Measurements from ENCODE around the gene IFNAR2.

IFNAR2 gene

GRCh38 chr21:33198346-33199099 lies 31.2 kb upstream of the IFNAR2 start:
- H3K36me3 ChIP-seq (ENCODE audit: insufficient read depth, insufficient read length, low read length) = no peaks in the 10 kb centered on the region
- no peak overlapping the region for H3K9ac ChIP-seq (ENCODE audit: insufficient read length, low read depth)
- H3K9me3 ChIP-seq (ENCODE audit: insufficient read depth, low read length) = no peaks in the 10 kb centered on the region
- no peaks in the 10 kb centered on the region for H3K4me1 ChIP-seq (ENCODE audit: insufficient read depth, insufficient read length)
- H3K4me3 ChIP-seq (ENCODE audit: insufficient read length, low read depth) = no peak overlapping the region
- TF ChIP-seq YY1 (IDR thresholded peaks at IDR 0.05; ENCODE audit: insufficient read depth, insufficient read length) (no peak), ZNF274 (IDR thresholded peaks at IDR 0.05; ENCODE audit: low read depth, low read length) (no peak), SUZ12 (IDR thresholded peaks at IDR 0.05; ENCODE audit: extremely low read depth, insufficient read depth, insufficient read length) (no peak)
- DNase-seq (ENCODE audit: low read depth, low spot score) = no peak
- H3K27me3 ChIP-seq (ENCODE audit: insufficient read depth, insufficient read length) = peaks cover 5% of the 10 kb centered on the region

DNA sequence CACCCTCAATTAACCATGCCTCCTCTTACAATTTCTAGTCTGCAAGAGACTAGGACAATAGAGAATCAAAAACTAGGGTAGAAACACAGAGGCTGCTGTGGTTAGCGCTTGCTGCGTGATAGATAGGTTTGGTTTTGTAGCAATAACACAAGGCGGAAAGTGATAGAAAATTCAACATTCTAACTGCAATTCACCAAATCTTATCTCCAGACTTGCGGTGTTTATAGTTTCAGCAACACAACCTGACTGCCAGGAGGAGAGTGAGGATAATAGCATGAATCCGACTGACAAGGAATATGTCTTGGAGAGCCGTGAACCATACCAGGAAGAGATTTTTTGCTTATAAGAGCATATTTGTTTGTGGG lies 30.7 kb upstream of the IFNAR2 start:
- no peaks in the 10 kb centered on the region for H3K9me3 ChIP-seq (ENCODE audit: insufficient read depth, low read length)
- H3K4me1 ChIP-seq (ENCODE audit: insufficient read depth, insufficient read length) = no peaks in the 10 kb centered on the region
- no peak overlapping the region for H3K4me3 ChIP-seq (ENCODE audit: insufficient read length, low read depth)
- DNase-seq (ENCODE audit: low read depth, low spot score) = no peak
- TF ChIP-seq YY1 (IDR thresholded peaks at IDR 0.05; ENCODE audit: insufficient read depth, insufficient read length) (no peak), SUZ12 (IDR thresholded peaks at IDR 0.05; ENCODE audit: extremely low read depth, insufficient read depth, insufficient read length) (no peak), ZNF274 (IDR thresholded peaks at IDR 0.05; ENCODE audit: low read depth, low read length) (no peak)
- no peak overlapping the region for H3K9ac ChIP-seq (ENCODE audit: insufficient read length, low read depth)
- peaks cover 5% of the 10 kb centered on the region for H3K27me3 ChIP-seq (ENCODE audit: insufficient read depth, insufficient read length)
- no peaks in the 10 kb centered on the region for H3K36me3 ChIP-seq (ENCODE audit: insufficient read depth, insufficient read length, low read length)

- H3K4me3 ChIP-seq (ENCODE audit: insufficient read length, low read depth) = no peak overlapping the region
- peaks cover 5% of the 10 kb centered on the region for H3K27me3 ChIP-seq (ENCODE audit: insufficient read depth, insufficient read length)
- TF ChIP-seq ZNF274 (IDR thresholded peaks at IDR 0.05; ENCODE audit: low read depth, low read length) = no peak
- no peak for TF ChIP-seq SUZ12 (IDR thresholded peaks at IDR 0.05; ENCODE audit: extremely low read depth, insufficient read depth, insufficient read length)
- no peak for TF ChIP-seq YY1 (IDR thresholded peaks at IDR 0.05; ENCODE audit: insufficient read depth, insufficient read length)
- H3K9me3 ChIP-seq (ENCODE audit: insufficient read depth, low read length) = no peaks in the 10 kb centered on the region
- peak; percentile 85 for DNase-seq (ENCODE audit: low read depth, low spot score)
- H3K9ac ChIP-seq (ENCODE audit: insufficient read length, low read depth) = no peak overlapping the region
- no peaks in the 10 kb centered on the region for H3K4me1 ChIP-seq (ENCODE audit: insufficient read depth, insufficient read length)
- H3K36me3 ChIP-seq (ENCODE audit: insufficient read depth, insufficient read length, low read length) = no peaks in the 10 kb centered on the region
These were observed 30.1 kb upstream of the IFNAR2 start for GRCh38 chr21:33199516-33200217.

DNA sequence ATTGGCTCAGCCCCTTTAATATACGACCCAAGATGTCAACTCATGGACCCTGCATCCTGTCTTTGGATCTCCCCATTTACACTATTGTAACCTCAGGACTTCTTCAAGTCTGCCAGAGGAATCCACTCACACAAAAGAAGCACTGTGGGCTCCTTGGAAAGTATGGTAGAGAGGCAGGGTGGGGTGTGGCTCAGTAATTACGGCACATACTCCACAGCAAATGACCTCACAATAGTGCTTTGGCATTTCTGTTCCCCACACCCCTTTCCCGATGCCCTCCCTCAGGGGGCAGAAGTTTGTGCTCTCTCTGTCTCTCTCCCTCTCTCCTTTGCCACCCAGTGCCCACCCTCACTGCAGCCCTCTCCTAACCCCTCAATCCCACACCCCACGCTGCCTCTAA lies 27.8 kb upstream of the IFNAR2 start:
- no peak for DNase-seq (ENCODE audit: low read depth, low spot score)
- no peaks in the 10 kb centered on the region for H3K9me3 ChIP-seq (ENCODE audit: insufficient read depth, low read length)
- H3K27me3 ChIP-seq (ENCODE audit: insufficient read depth, insufficient read length) = no peaks in the 10 kb centered on the region
- H3K9ac ChIP-seq (ENCODE audit: insufficient read length, low read depth) = no peak overlapping the region
- TF ChIP-seq SUZ12 (IDR thresholded peaks at IDR 0.05; ENCODE audit: extremely low read depth, insufficient read depth, insufficient read length) (no peak), YY1 (IDR thresholded peaks at IDR 0.05; ENCODE audit: insufficient read depth, insufficient read length) (no peak), ZNF274 (IDR thresholded peaks at IDR 0.05; ENCODE audit: low read depth, low read length) (no peak)
- H3K4me3 ChIP-seq (ENCODE audit: insufficient read length, low read depth) = no peak overlapping the region
- H3K4me1 ChIP-seq (ENCODE audit: insufficient read depth, insufficient read length) = no peaks in the 10 kb centered on the region
- no peaks in the 10 kb centered on the region for H3K36me3 ChIP-seq (ENCODE audit: insufficient read depth, insufficient read length, low read length)

DNA sequence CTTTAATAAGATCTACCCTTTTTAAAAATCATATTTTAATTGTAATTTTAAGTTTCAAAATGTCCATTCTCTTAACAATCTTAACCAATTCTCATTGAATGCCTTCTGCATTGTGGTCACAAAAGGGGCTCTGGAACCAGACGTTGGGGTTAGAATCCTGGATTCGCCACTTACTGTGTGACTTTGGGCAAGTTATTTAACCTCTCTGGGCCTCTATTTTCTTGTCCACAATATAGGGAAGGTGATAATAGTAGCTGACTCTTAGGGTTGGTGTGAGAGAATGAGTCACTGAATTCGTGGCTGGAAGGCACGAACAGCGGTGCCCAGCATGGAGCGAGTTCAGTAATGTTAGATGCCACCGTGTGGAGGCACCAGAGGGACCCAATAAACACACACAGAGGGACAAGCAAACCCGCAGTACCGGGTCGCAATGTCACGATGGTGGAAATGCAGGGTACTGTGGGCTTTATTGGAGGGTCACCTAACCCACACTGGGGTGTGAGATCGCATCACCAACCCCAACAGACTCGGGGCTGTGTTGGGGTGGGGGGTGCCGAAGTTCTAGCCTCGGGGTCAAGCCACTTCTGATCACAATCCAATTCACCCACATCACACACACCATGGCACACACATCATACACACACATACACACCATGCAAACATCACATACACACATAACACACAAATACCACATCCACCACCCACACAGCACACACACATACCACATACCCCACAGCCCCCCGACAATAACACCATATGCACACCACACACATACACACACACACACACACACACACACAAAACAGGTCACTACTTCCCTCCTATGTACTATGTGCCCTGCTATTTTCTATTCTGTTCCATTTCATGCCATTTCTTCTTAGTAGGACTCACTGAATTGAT lies 27.0 kb upstream of the IFNAR2 start:
- Histone ChIP-seq H3K36me3 (ENCODE audit: insufficient read depth, insufficient read length, low read length) (no peaks in the 10 kb centered on the region), H3K9ac (ENCODE audit: insufficient read length, low read depth) (no peak overlapping the region), H3K4me1 (ENCODE audit: insufficient read depth, insufficient read length) (no peaks in the 10 kb centered on the region), H3K27me3 (ENCODE audit: insufficient read depth, insufficient read length) (no peaks in the 10 kb centered on the region), H3K4me3 (ENCODE audit: insufficient read length, low read depth) (no peak overlapping the region), H3K9me3 (ENCODE audit: insufficient read depth, low read length) (peaks cover 7% of the 10 kb centered on the region; the same call in 1 of the 2 replicates)
- TF ChIP-seq SUZ12 (IDR thresholded peaks at IDR 0.05; ENCODE audit: extremely low read depth, insufficient read depth, insufficient read length) (no peak), YY1 (IDR thresholded peaks at IDR 0.05; ENCODE audit: insufficient read depth, insufficient read length) (no peak), ZNF274 (IDR thresholded peaks at IDR 0.05; ENCODE audit: low read depth, low read length) (no peak)
- DNase-seq (ENCODE audit: low read depth, low spot score) = no peak

GRCh38 chr21:33203371-33203724 lies 26.4 kb upstream of the IFNAR2 start:
- H3K4me3 ChIP-seq (ENCODE audit: insufficient read length, low read depth) = no peak overlapping the region
- H3K27me3 ChIP-seq (ENCODE audit: insufficient read depth, insufficient read length) = no peaks in the 10 kb centered on the region
- H3K9me3 ChIP-seq (ENCODE audit: insufficient read depth, low read length) = peaks cover 14% of the 10 kb centered on the region
- no peaks in the 10 kb centered on the region for H3K36me3 ChIP-seq (ENCODE audit: insufficient read depth, insufficient read length, low read length)
- DNase-seq (ENCODE audit: low read depth, low spot score) = no peak
- no peak overlapping the region for H3K9ac ChIP-seq (ENCODE audit: insufficient read length, low read depth)
- H3K4me1 ChIP-seq (ENCODE audit: insufficient read depth, insufficient read length) = no peaks in the 10 kb centered on the region
- TF ChIP-seq SUZ12 (IDR thresholded peaks at IDR 0.05; ENCODE audit: extremely low read depth, insufficient read depth, insufficient read length) (no peak), YY1 (IDR thresholded peaks at IDR 0.05; ENCODE audit: insufficient read depth, insufficient read length) (no peak)

GRCh38 chr21:33205476-33205875 lies 24.3 kb upstream of the IFNAR2 start:
- no peak for TF ChIP-seq SUZ12 (IDR thresholded peaks at IDR 0.05; ENCODE audit: extremely low read depth, insufficient read depth, insufficient read length)
- no peak for TF ChIP-seq YY1 (IDR thresholded peaks at IDR 0.05; ENCODE audit: insufficient read depth, insufficient read length)
- no peak for TF ChIP-seq ZNF274 (IDR thresholded peaks at IDR 0.05; ENCODE audit: low read depth, low read length)
- peaks cover 25% of the 10 kb centered on the region for H3K9me3 ChIP-seq (ENCODE audit: insufficient read depth, low read length)
- H3K36me3 ChIP-seq (ENCODE audit: insufficient read depth, insufficient read length, low read length) = no peaks in the 10 kb centered on the region
- no peak overlapping the region for H3K4me3 ChIP-seq (ENCODE audit: insufficient read length, low read depth)
- no peak for DNase-seq (ENCODE audit: low read depth, low spot score)
- no peaks in the 10 kb centered on the region for H3K27me3 ChIP-seq (ENCODE audit: insufficient read depth, insufficient read length)
- no peak overlapping the region for H3K9ac ChIP-seq (ENCODE audit: insufficient read length, low read depth)
- H3K4me1 ChIP-seq (ENCODE audit: insufficient read depth, insufficient read length) = no peaks in the 10 kb centered on the region

All from NT2/D1 (cell line).